Measurements from ENCODE around the gene ATG10.
"Not testable (repeated sequence)": the region's sequence is repeated elsewhere in the genome, so short reads cannot be mapped to it uniquely, and the experiment has no call there.

ATG10 gene

GRCh38 chr5:82222597-82223574 lies 251.1 kb downstream of the ATG10 start:
- no peak for DNase-seq (ENCODE audit: low spot score)

GRCh38 chr5:82225525-82226172 lies 253.8 kb downstream of the ATG10 start:
- peak; percentile 15 for DNase-seq (ENCODE audit: low spot score)

- DNase-seq (ENCODE audit: low spot score), result no peak
These were observed 263.1 kb downstream of the ATG10 start for GRCh38 chr5:82234885-82235284.

- no peak for DNase-seq (ENCODE audit: low spot score)
These were observed 272.3 kb downstream of the ATG10 start for GRCh38 chr5:82244151-82244550.

GRCh38 chr5:82244854-82245635 lies 273.2 kb downstream of the ATG10 start:
- no peak for DNase-seq (ENCODE audit: low spot score)

GRCh38 chr5:82246960-82247574 lies 275.2 kb downstream of the ATG10 start:
- DNase-seq (ENCODE audit: low spot score), result no peak

GRCh38 chr5:82252744-82253143 lies 280.9 kb downstream of the ATG10 start:
- DNase-seq (ENCODE audit: low spot score), result no peak

GRCh38 chr5:82255844-82256243 lies 284.0 kb downstream of the ATG10 start:
- DNase-seq (ENCODE audit: low spot score), result no peak

GRCh38 chr5:82257247-82257646 lies 285.4 kb downstream of the ATG10 start:
- no peak for DNase-seq (ENCODE audit: low spot score)

- DNase-seq (ENCODE audit: low spot score), result no peak
These were observed 285.9 kb downstream of the ATG10 start for GRCh38 chr5:82257729-82258128.

GRCh38 chr5:82259172-82259800 lies 287.5 kb downstream of the ATG10 start:
- no peak for DNase-seq (ENCODE audit: low spot score)

GRCh38 chr5:82265047-82265446 lies 293.2 kb downstream of the ATG10 start:
- no peak for DNase-seq (ENCODE audit: low spot score)

- DNase-seq (ENCODE audit: low spot score), result not testable (repeated sequence)
These were observed 295.6 kb downstream of the ATG10 start for GRCh38 chr5:82267297-82267933.

- DNase-seq (ENCODE audit: low spot score), result not testable (repeated sequence)
These were observed 297.5 kb downstream of the ATG10 start for GRCh38 chr5:82269363-82269762.

- not testable (repeated sequence) for DNase-seq (ENCODE audit: low spot score)
These were observed 300.9 kb downstream of the ATG10 start for GRCh38 chr5:82272571-82273356.

- DNase-seq (ENCODE audit: low spot score), result not testable (repeated sequence)
These were observed 301.6 kb downstream of the ATG10 start for GRCh38 chr5:82273426-82273825.

GRCh38 chr5:82274343-82275211 lies 302.8 kb downstream of the ATG10 start:
- no peak for DNase-seq (ENCODE audit: low spot score)

GRCh38 chr5:82275216-82275664 lies 303.4 kb downstream of the ATG10 start:
- no peak for DNase-seq (ENCODE audit: low spot score)

All from HuH-7.5 (cell line).